Measurements from ENCODE around the gene MBNL1. TPM values are rescaled to one million over a fixed set of nuclear protein-coding genes. Genes with fewer than 3 reads are reported as not detected.
"Not testable (repeated sequence)": the region's sequence is repeated elsewhere in the genome, so short reads cannot be mapped to it uniquely, and the experiment has no call there.

MBNL1 gene
- total RNA-seq, 1 experiment from 2014 or later, result 139 TPM

GRCh38 chr3:152364237-152364636 is 95.5 kb downstream of the MBNL1 start:
- intact Hi-C loops (cut with micrococcal nuclease), result no loop called here
- H3K9me3 Mint-ChIP-seq (ENCODE audit: unreplicated experiment), result no peaks in the 10 kb centered on the region
- BruUV-seq (replicated peaks), result no TSS peak
- H3K36me3 Mint-ChIP-seq (ENCODE audit: insufficient read depth, unreplicated experiment), result peaks cover 12% of the 10 kb centered on the region
- H3K4me3 Mint-ChIP-seq (ENCODE audit: unreplicated experiment), result no peak overlapping the region
- H3K27ac Mint-ChIP-seq (ENCODE audit: low read depth, unreplicated experiment), result no peak overlapping the region
- POLR2A ChIA-PET, result interaction anchor here (0.6 to 1.5 kb wide), 8 partner anchors 10 to 797 kb away, joined by 3 to 4 read pairs (median 3); partner anchors contain the start of gene MBNL1
- H3K27me3 Mint-ChIP-seq (ENCODE audit: insufficient read depth, unreplicated experiment), result no peaks in the 10 kb centered on the region
- no peak for DNase-seq (ENCODE audit: unreplicated experiment)
- CTCF ChIA-PET, result interaction anchor here (0.7 to 0.9 kb wide), 2 partner anchors 26 to 76 kb away, joined by 3 read pairs; no protein-coding TSS in a partner anchor
- H3K4me1 Mint-ChIP-seq (ENCODE audit: insufficient read depth, unreplicated experiment), result peaks cover 39% of the 10 kb centered on the region
- no peak for TF ChIP-seq CTCF (IDR thresholded peaks at IDR 0.05; ENCODE audit: unreplicated experiment)

GRCh38 chr3:152365126-152365525 is 96.4 kb downstream of the MBNL1 start:
- DNase-seq (ENCODE audit: unreplicated experiment), result no peak
- peaks cover 13% of the 10 kb centered on the region for H3K36me3 Mint-ChIP-seq (ENCODE audit: insufficient read depth, unreplicated experiment)
- H3K9me3 Mint-ChIP-seq (ENCODE audit: unreplicated experiment), result peaks cover 7% of the 10 kb centered on the region
- no TSS peak for BruUV-seq (replicated peaks)
- no peak overlapping the region for H3K27ac Mint-ChIP-seq (ENCODE audit: low read depth, unreplicated experiment)
- H3K27me3 Mint-ChIP-seq (ENCODE audit: insufficient read depth, unreplicated experiment), result no peaks in the 10 kb centered on the region
- intact Hi-C loops (cut with micrococcal nuclease), result no loop called here
- H3K4me1 Mint-ChIP-seq (ENCODE audit: insufficient read depth, unreplicated experiment), result peaks cover 35% of the 10 kb centered on the region
- ChIA-PET CTCF (interaction anchor here (0.7 kb wide), 2 partner anchors 104 to 223 kb away, joined by 3 read pairs; no protein-coding TSS in a partner anchor), POLR2A (interaction anchor here (1.1 to 1.3 kb wide), 2 partner anchors 17 to 98 kb away, joined by 3 to 4 read pairs; no protein-coding TSS in a partner anchor)
- no peak for TF ChIP-seq CTCF (IDR thresholded peaks at IDR 0.05; ENCODE audit: unreplicated experiment)
- H3K4me3 Mint-ChIP-seq (ENCODE audit: unreplicated experiment), result no peak overlapping the region

GRCh38 chr3:152365766-152366593 is 97.3 kb downstream of the MBNL1 start:
- CTCF ChIA-PET, result interaction anchor here (0.6 to 0.7 kb wide), 3 partner anchors 105 to 224 kb away, joined by 3 read pairs; no protein-coding TSS in a partner anchor
- H3K4me1 Mint-ChIP-seq (ENCODE audit: insufficient read depth, unreplicated experiment), result peaks cover 31% of the 10 kb centered on the region
- intact Hi-C loops (cut with micrococcal nuclease), result no loop called here
- H3K4me3 Mint-ChIP-seq (ENCODE audit: unreplicated experiment), result no peak overlapping the region
- H3K27ac Mint-ChIP-seq (ENCODE audit: low read depth, unreplicated experiment), result no peak overlapping the region
- POLR2A ChIA-PET, result interaction anchor here (0.5 to 1.4 kb wide), 11 partner anchors 9 to 496 kb away, joined by 3 to 7 read pairs (median 3); no protein-coding TSS in a partner anchor
- no peak for TF ChIP-seq CTCF (IDR thresholded peaks at IDR 0.05; ENCODE audit: unreplicated experiment)
- peak; percentile 55 for DNase-seq (ENCODE audit: unreplicated experiment)
- peaks cover 8% of the 10 kb centered on the region for H3K9me3 Mint-ChIP-seq (ENCODE audit: unreplicated experiment)
- BruUV-seq (replicated peaks), result no TSS peak
- H3K36me3 Mint-ChIP-seq (ENCODE audit: insufficient read depth, unreplicated experiment), result peaks cover 13% of the 10 kb centered on the region
- H3K27me3 Mint-ChIP-seq (ENCODE audit: insufficient read depth, unreplicated experiment), result no peaks in the 10 kb centered on the region

- H3K4me3 Mint-ChIP-seq (ENCODE audit: unreplicated experiment); DNase-seq (ENCODE audit: unreplicated experiment); H3K27ac Mint-ChIP-seq (ENCODE audit: low read depth, unreplicated experiment); CTCF ChIA-PET; H3K27me3 Mint-ChIP-seq (ENCODE audit: insufficient read depth, unreplicated experiment); H3K9me3 Mint-ChIP-seq (ENCODE audit: unreplicated experiment); BruUV-seq (replicated peaks); intact Hi-C loops (cut with micrococcal nuclease): not testable (repeated sequence)
- POLR2A ChIA-PET, result interaction anchor here (0.6 kb wide), 1 partner anchor 39 kb away, joined by 4 read pairs; no protein-coding TSS in a partner anchor
- Mint-ChIP-seq H3K4me1 (ENCODE audit: insufficient read depth, unreplicated experiment) (peaks cover 31% of the 10 kb centered on the region), H3K36me3 (ENCODE audit: insufficient read depth, unreplicated experiment) (peaks cover 13% of the 10 kb centered on the region)
Observed at GRCh38 chr3:152367192-152367591, 98.5 kb downstream of the MBNL1 start.

- H3K4me3 Mint-ChIP-seq (ENCODE audit: unreplicated experiment); H3K9me3 Mint-ChIP-seq (ENCODE audit: unreplicated experiment); H3K27ac Mint-ChIP-seq (ENCODE audit: low read depth, unreplicated experiment); H3K27me3 Mint-ChIP-seq (ENCODE audit: insufficient read depth, unreplicated experiment); DNase-seq (ENCODE audit: unreplicated experiment); intact Hi-C loops (cut with micrococcal nuclease); BruUV-seq (replicated peaks): not testable (repeated sequence)
- peaks cover 14% of the 10 kb centered on the region for H3K36me3 Mint-ChIP-seq (ENCODE audit: insufficient read depth, unreplicated experiment)
- peaks cover 21% of the 10 kb centered on the region for H3K4me1 Mint-ChIP-seq (ENCODE audit: insufficient read depth, unreplicated experiment)
- POLR2A ChIA-PET, result interaction anchor here (1.5 kb wide), 1 partner anchor 12 kb away, joined by 5 read pairs; no protein-coding TSS in a partner anchor
- CTCF ChIA-PET, result interaction anchor here (0.6 kb wide), 1 partner anchor 584 kb away, joined by 3 read pairs; no protein-coding TSS in a partner anchor
Observed at GRCh38 chr3:152372633-152373032, 103.9 kb downstream of the MBNL1 start.

All from MCF 10A (cell line).